C4-2B (cell line): ENCODE measurements around the gene MNS1.

Source experiments
- ZFX ChIP-seq: fragments of 450-650 bp; IDR thresholded peaks from 2 replicates; pipeline ENCODE4 v1.6.1; 2017
- TF ChIP-seq, protein P1 (sequence below): fragments of 450-650 bp; conservative IDR thresholded peaks from 2 replicates; pipeline ENCODE4 v1.5.1; 2017; ENCODE audit warnings: mild to moderate bottlenecking

DNA sequence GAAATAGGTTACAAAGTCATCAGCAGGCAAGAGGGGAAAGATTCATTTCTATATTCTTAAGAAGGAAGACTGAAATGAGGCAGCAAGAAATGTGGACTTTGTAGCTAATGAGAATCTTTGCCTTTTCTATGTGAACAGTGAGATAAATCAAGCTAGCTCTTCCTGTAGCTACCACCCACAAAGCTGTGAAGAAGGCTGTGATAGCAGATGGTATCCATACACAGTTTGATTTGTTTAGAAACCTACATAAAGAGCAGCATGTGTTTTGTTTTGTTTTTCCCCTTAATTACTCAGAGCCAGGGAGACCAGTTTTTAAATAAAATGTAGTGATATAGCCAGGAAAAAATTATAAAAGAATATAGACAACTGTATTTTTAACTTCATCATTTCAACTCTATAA, 54.2 kb downstream of the MNS1 start:
- TF ChIP-seq, protein P1, sequence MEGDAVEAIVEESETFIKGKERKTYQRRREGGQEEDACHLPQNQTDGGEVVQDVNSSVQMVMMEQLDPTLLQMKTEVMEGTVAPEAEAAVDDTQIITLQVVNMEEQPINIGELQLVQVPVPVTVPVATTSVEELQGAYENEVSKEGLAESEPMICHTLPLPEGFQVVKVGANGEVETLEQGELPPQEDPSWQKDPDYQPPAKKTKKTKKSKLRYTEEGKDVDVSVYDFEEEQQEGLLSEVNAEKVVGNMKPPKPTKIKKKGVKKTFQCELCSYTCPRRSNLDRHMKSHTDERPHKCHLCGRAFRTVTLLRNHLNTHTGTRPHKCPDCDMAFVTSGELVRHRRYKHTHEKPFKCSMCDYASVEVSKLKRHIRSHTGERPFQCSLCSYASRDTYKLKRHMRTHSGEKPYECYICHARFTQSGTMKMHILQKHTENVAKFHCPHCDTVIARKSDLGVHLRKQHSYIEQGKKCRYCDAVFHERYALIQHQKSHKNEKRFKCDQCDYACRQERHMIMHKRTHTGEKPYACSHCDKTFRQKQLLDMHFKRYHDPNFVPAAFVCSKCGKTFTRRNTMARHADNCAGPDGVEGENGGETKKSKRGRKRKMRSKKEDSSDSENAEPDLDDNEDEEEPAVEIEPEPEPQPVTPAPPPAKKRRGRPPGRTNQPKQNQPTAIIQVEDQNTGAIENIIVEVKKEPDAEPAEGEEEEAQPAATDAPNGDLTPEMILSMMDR: no peak
- no peak for TF ChIP-seq ZFX
